ENCODE results near the gene BMERB1. TPM values are rescaled to one million over a fixed set of nuclear protein-coding genes. Genes with fewer than 3 reads are reported as not detected.

The BMERB1 gene
- total and polyA plus RNA-seq, 3 experiments from 2014 or later: 4.8 to 13.6 (median 13.1) TPM

DNA sequence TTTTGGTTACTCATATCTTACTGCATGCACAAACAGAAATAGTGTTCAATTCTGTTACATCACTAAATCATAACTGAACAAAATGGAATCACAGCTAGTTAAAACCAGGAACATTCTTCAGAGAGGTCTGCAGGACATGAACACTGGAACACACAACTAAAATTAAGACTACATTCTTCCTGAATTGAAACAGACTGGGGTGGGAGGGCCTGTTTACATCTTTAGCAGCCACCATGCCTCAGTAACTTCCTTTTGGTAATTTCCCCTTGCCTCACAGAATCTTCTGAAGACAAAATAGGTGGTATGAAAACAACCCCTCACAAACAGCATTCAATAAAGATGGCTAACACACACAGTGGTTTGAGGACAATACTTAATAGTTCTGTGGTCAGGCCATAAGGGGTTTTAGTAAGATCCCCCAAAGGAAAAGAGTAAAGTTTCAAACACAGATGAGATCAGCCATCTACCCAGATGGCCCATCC is 202.0 kb downstream of the BMERB1 start:
- peaks cover 18 to 84% (median 34%) of the 10 kb centered on the region in 3 donors for H3K36me3 Mint-ChIP-seq
- H3K4me1 Mint-ChIP-seq: peaks cover 56 to 87% (median 58%) of the 10 kb centered on the region in 3 donors
- no peaks in the 10 kb centered on the region for H3K27me3 Mint-ChIP-seq
- Histone ChIP-seq H3K36me3 (ENCODE audit: insufficient read depth, low read length) (peaks cover 50% of the 10 kb centered on the region), H3K9me3 (ENCODE audit: low read length) (no peaks in the 10 kb centered on the region), H3K4me1 (ENCODE audit: insufficient read depth, low read length) (peaks cover 49% of the 10 kb centered on the region), H3K4me3 (ENCODE audit: low read length) (peak overlapping the region; percentile 16), H3K27me3 (ENCODE audit: insufficient read depth, low read length, poor library complexity, severe bottlenecking) (no peaks in the 10 kb centered on the region), H3K27ac (ENCODE audit: low read depth, low read length) (peak overlapping the region; percentile 13)
- peak overlapping the region; percentile 21 to 68 (median 60) for H3K4me3 Mint-ChIP-seq
- no peaks in the 10 kb centered on the region for H3K9me3 Mint-ChIP-seq
- DNase-seq: peak in 2 of 5 donors; percentile 20 to 66
- H3K27ac Mint-ChIP-seq: peak overlapping the region; percentile 77 to 92 (median 92)
- ChIA-PET CTCF (no interaction called here), POLR2A (no interaction called here)

Other genes with a start within 250 kb of the BMERB1 start
- gene NPIPA5, start 56.3 kb upstream of the BMERB1 start, total RNA-seq: 10 to 100 TPM; 12.4 to 16.7 TPM
- gene NPIPA5, start 56.3 kb upstream of the BMERB1 start, polyA plus RNA-seq: 0.77 TPM
- gene MPV17L, start 38.8 kb upstream of the BMERB1 start, total RNA-seq: under 1 TPM; 0.18 to 0.71 TPM
- 0.17 TPM for gene MPV17L, start 38.8 kb upstream of the BMERB1 start, polyA plus RNA-seq
- gene MARF1, start 208.6 kb downstream of the BMERB1 start, total RNA-seq: 10 to 100 TPM; 69.0 to 75.3 TPM
- gene MARF1, start 208.6 kb downstream of the BMERB1 start, polyA plus RNA-seq: 16.9 TPM
- 100 to 1,000 TPM; 113 to 123 TPM for gene NDE1, start 215.7 kb downstream of the BMERB1 start, total RNA-seq
- gene NDE1, start 215.7 kb downstream of the BMERB1 start, polyA plus RNA-seq: 55.9 TPM